ENCODE results near the gene KREMEN1. TPM values are rescaled to one million over a fixed set of nuclear protein-coding genes. Genes with fewer than 3 reads are reported as not detected.

KREMEN1 gene
- total and polyA plus RNA-seq, 2 donors, result 10.7 to 14.2 TPM

DNA sequence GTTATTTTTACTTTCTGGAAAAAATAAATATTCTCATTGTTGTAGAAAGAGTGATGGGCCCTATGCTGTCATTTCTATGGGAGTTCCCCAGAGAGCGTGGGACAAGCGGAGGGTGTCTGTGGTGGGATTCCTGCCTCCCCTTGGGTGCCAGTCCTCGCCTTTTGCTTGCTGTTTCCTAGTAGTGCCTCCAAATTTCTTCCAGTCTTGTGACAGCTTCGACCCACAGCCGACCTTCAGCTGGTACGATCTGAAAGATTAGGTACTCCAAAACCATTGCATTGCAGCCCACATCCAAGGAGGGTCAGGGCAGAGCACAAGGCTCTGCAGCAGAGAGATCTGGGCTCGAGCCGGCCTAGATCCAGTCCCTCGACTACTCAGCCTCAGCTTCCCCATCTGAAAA lies 73.9 kb downstream of the KREMEN1 start:
- 97% methylated on average over 9 of the region's 9 CpGs for WGBS
- Histone ChIP-seq H3K9me3 (ENCODE audit: control insufficient read depth in 2 of 2, insufficient read depth in 1 of 2, low read length in 1 of 2) (no peaks in the 10 kb centered on the region), H3K36me3 (ENCODE audit: control insufficient read depth in 2 of 2, insufficient read depth in 2 of 2, low read length in 1 of 2) (peaks cover 33 to 52% of the 10 kb centered on the region in 2 donors), H3K27ac (ENCODE audit: low read depth in 1 of 2, low read length in 1 of 2) (no peak overlapping the region), H3K4me1 (ENCODE audit: control insufficient read depth in 2 of 2, insufficient read depth in 2 of 2, low read length in 2 of 2) (peaks cover 0 to 11% of the 10 kb centered on the region in 2 donors), H3K4me3 (ENCODE audit: low read length in 2 of 2) (no peak overlapping the region), H3K27me3 (ENCODE audit: control insufficient read depth in 2 of 2, insufficient read depth in 1 of 2, low read length in 1 of 2) (no peaks in the 10 kb centered on the region)
- DNase-seq (ENCODE audit: low read depth in 6 of 9, low spot score in 9 of 9), result no peak

DNA sequence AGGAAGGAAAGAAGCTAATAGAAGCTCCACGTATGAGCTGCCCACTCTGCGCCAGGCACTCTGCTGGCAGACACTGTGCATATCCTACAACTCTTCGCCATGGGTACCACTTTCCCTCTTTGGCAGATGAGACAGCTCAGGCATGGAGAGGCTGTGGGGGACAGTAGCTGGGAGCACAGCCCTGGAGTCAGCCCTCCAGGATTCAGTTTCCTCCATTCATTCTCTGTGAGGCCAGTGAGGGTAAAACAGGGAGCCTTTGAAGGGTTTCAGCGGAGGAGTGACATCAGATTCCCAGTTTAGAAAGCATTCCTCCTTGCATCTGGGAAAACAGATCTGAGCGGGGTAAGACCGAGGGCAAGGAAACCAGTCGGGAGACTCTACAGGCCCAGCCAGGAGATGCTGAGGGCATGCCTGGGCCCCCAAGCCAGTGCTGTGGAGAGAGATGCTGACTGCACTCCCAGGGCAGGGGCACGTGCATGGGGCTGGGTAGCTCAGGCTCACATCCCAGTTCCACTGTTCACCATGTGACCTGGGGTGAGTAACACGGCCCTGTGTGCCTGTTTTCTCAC lies 74.6 kb downstream of the KREMEN1 start:
- H3K27me3 ChIP-seq (ENCODE audit: control insufficient read depth in 2 of 2, insufficient read depth in 1 of 2, low read length in 1 of 2), result no peaks in the 10 kb centered on the region
- H3K4me3 ChIP-seq (ENCODE audit: low read length in 2 of 2), result no peak overlapping the region
- no peak for DNase-seq (ENCODE audit: low read depth in 6 of 9, low spot score in 9 of 9)
- H3K27ac ChIP-seq (ENCODE audit: low read depth in 1 of 2, low read length in 1 of 2), result no peak overlapping the region
- no peaks in the 10 kb centered on the region for H3K9me3 ChIP-seq (ENCODE audit: control insufficient read depth in 2 of 2, insufficient read depth in 1 of 2, low read length in 1 of 2)
- peaks cover 0 to 11% of the 10 kb centered on the region in 2 donors for H3K4me1 ChIP-seq (ENCODE audit: control insufficient read depth in 2 of 2, insufficient read depth in 2 of 2, low read length in 2 of 2)
- peaks cover 28 to 45% of the 10 kb centered on the region in 2 donors for H3K36me3 ChIP-seq (ENCODE audit: control insufficient read depth in 2 of 2, insufficient read depth in 2 of 2, low read length in 1 of 2)
- WGBS, result 83% methylated on average over 9 of the region's 9 CpGs

DNA sequence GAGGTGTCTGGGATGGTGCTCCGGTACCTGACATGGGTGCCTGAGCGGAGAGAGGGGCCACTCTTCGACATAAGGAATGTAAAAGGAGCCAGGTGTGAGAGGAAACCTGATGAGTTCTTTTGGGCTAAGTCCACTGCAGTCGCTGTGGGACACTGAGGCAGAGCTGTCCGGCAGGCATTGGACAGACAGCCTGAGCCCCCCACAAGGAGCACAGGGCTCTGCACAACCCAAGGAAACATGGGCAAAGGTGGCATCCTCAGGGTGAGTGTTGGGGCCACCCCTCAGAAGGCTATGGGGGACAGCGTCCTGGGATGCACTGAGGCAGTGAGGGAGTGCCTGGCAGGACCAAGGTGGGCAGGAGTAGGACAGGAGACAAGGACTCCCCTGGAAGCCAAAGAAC lies 75.2 kb downstream of the KREMEN1 start:
- H3K27me3 ChIP-seq (ENCODE audit: control insufficient read depth in 2 of 2, insufficient read depth in 1 of 2, low read length in 1 of 2), result no peaks in the 10 kb centered on the region
- H3K4me1 ChIP-seq (ENCODE audit: control insufficient read depth in 2 of 2, insufficient read depth in 2 of 2, low read length in 2 of 2), result peaks cover 0 to 11% of the 10 kb centered on the region in 2 donors
- WGBS, result 89% methylated on average over 6 of the region's 6 CpGs
- H3K36me3 ChIP-seq (ENCODE audit: control insufficient read depth in 2 of 2, insufficient read depth in 2 of 2, low read length in 1 of 2), result peaks cover 23 to 41% of the 10 kb centered on the region in 2 donors
- H3K27ac ChIP-seq (ENCODE audit: low read depth in 1 of 2, low read length in 1 of 2), result no peak overlapping the region
- H3K9me3 ChIP-seq (ENCODE audit: control insufficient read depth in 2 of 2, insufficient read depth in 1 of 2, low read length in 1 of 2), result no peaks in the 10 kb centered on the region
- no peak overlapping the region for H3K4me3 ChIP-seq (ENCODE audit: low read length in 2 of 2)
- DNase-seq (ENCODE audit: low read depth in 6 of 9, low spot score in 9 of 9), result no peak

DNA sequence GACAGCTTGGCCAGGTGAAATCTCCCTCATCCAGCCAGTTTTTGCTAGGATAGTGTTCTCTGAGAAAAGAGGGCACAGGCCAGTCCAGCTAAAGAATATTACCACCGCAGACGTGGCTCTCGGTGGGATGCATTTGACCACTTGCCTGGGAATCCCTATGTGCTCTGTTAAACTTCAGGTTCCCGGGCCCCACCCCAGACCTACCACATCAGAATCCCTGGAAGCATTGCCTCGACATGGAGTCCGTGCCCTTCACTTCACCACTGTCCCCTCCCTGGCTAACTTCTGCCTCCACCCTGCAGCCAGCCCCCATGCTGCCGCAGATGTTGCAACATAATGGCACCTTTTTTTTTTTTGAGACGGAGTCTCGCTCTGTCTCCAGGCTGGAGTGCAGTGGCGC lies 76.0 kb downstream of the KREMEN1 start:
- H3K4me3 ChIP-seq (ENCODE audit: low read length in 2 of 2), result no peak overlapping the region
- H3K27me3 ChIP-seq (ENCODE audit: control insufficient read depth in 2 of 2, insufficient read depth in 1 of 2, low read length in 1 of 2), result no peaks in the 10 kb centered on the region
- no peak overlapping the region for H3K27ac ChIP-seq (ENCODE audit: low read depth in 1 of 2, low read length in 1 of 2)
- H3K9me3 ChIP-seq (ENCODE audit: control insufficient read depth in 2 of 2, insufficient read depth in 1 of 2, low read length in 1 of 2), result no peaks in the 10 kb centered on the region
- H3K4me1 ChIP-seq (ENCODE audit: control insufficient read depth in 2 of 2, insufficient read depth in 2 of 2, low read length in 2 of 2), result peaks cover 2 to 8% of the 10 kb centered on the region in 2 donors
- H3K36me3 ChIP-seq (ENCODE audit: control insufficient read depth in 2 of 2, insufficient read depth in 2 of 2, low read length in 1 of 2), result peaks cover 19 to 36% of the 10 kb centered on the region in 2 donors
- 97% methylated on average over 10 of the region's 10 CpGs for WGBS
- no peak for DNase-seq (ENCODE audit: low read depth in 6 of 9, low spot score in 9 of 9)

DNA sequence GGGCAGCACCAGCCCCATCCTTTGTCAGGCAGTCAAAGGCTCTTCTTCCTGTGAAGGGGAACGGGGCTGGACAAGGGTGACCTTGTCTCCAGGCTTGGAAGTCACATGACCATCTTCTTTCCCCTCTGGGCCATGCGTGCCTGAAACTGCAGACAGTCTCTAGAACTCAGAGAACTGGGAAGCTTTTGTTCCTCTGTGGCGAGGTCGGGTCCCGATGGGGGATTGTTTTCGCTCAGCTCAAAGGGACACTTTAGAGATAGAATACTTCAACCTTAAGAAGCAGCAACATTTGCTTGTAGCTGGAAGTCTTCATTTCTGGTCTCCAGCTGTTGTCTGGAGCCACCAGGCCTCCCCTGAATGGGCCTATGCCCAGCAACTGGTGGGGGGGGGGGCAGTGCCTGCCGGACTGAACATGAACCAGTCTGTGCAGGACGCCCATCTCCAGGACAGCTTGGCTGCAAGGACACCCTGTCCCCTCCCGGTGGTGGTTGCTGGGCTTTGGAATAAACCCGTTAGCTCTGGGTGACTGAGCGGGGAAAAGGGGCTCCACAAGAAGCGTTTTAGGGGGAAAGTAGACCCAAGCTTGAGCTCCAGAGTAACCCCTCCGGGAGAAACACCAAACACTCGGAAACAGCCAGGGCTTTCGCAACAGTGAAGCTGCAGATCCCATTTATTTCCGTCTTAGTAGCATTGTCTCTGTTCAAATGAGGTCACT lies 77.2 kb downstream of the KREMEN1 start:
- no peaks in the 10 kb centered on the region for H3K27me3 ChIP-seq (ENCODE audit: control insufficient read depth in 2 of 2, insufficient read depth in 1 of 2, low read length in 1 of 2)
- H3K4me1 ChIP-seq (ENCODE audit: control insufficient read depth in 2 of 2, insufficient read depth in 2 of 2, low read length in 2 of 2), result peaks cover 5 to 10% of the 10 kb centered on the region in 2 donors
- DNase-seq (ENCODE audit: low read depth in 6 of 9, low spot score in 9 of 9), result no peak
- WGBS, result 96% methylated on average over 16 of the region's 16 CpGs
- H3K36me3 ChIP-seq (ENCODE audit: control insufficient read depth in 2 of 2, insufficient read depth in 2 of 2, low read length in 1 of 2), result peaks cover 11 to 25% of the 10 kb centered on the region in 2 donors
- H3K9me3 ChIP-seq (ENCODE audit: control insufficient read depth in 2 of 2, insufficient read depth in 1 of 2, low read length in 1 of 2), result no peaks in the 10 kb centered on the region
- H3K4me3 ChIP-seq (ENCODE audit: low read length in 2 of 2), result no peak overlapping the region
- H3K27ac ChIP-seq (ENCODE audit: low read depth in 1 of 2, low read length in 1 of 2), result no peak overlapping the region

DNA sequence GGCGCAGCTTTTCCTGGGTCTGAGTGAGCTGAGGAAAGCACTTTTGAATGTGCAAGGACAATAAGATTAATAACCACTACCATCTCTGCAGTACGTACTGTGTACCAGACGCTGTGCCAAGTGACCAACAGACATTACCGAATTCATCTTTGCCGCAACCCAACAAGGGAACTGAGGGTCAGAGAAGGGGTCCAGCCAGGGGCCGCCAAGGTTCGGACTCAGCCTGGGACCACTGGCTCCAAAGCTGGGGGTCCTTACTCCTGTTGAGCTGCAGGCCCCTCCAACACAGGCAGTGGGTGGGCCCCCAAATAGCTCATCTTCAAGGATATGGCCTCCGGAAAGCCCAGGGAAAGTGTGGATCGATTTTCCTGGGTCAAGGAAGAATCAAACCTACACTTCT lies 77.9 kb downstream of the KREMEN1 start:
- H3K27me3 ChIP-seq (ENCODE audit: control insufficient read depth in 2 of 2, insufficient read depth in 1 of 2, low read length in 1 of 2), result no peaks in the 10 kb centered on the region
- no peak for DNase-seq (ENCODE audit: low read depth in 6 of 9, low spot score in 9 of 9)
- H3K27ac ChIP-seq (ENCODE audit: low read depth in 1 of 2, low read length in 1 of 2), result no peak overlapping the region
- no peaks in the 10 kb centered on the region for H3K9me3 ChIP-seq (ENCODE audit: control insufficient read depth in 2 of 2, insufficient read depth in 1 of 2, low read length in 1 of 2)
- H3K4me3 ChIP-seq (ENCODE audit: low read length in 2 of 2), result no peak overlapping the region
- peaks cover 11 to 21% of the 10 kb centered on the region in 2 donors for H3K36me3 ChIP-seq (ENCODE audit: control insufficient read depth in 2 of 2, insufficient read depth in 2 of 2, low read length in 1 of 2)
- peaks cover 5 to 10% of the 10 kb centered on the region in 2 donors for H3K4me1 ChIP-seq (ENCODE audit: control insufficient read depth in 2 of 2, insufficient read depth in 2 of 2, low read length in 2 of 2)
- WGBS, result 98% methylated on average over 9 of the region's 9 CpGs

DNA sequence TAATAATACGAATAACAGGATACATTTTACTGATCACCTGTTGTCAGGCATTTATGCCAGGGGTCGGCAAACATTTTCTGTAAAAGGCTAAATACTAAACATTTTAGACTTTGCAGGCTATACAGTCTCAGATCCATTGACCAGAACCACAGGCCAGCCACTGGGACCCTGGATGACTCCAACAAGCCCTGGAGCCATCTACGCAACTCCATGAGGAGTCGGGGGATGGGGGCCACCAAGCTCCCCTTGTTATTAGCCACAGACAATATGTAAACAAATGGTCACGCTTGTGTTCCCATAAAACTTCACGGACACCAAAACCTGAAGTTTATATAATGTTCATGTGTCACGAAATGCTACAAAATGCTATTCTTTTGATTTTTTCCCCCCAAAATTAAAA lies 78.5 kb downstream of the KREMEN1 start:
- Histone ChIP-seq H3K4me1 (ENCODE audit: control insufficient read depth in 2 of 2, insufficient read depth in 2 of 2, low read length in 2 of 2) (peaks cover 5 to 10% of the 10 kb centered on the region in 2 donors), H3K36me3 (ENCODE audit: control insufficient read depth in 2 of 2, insufficient read depth in 2 of 2, low read length in 1 of 2) (peaks cover 11 to 15% of the 10 kb centered on the region in 2 donors)
- 97% methylated on average over 7 of the region's 7 CpGs for WGBS

DNA sequence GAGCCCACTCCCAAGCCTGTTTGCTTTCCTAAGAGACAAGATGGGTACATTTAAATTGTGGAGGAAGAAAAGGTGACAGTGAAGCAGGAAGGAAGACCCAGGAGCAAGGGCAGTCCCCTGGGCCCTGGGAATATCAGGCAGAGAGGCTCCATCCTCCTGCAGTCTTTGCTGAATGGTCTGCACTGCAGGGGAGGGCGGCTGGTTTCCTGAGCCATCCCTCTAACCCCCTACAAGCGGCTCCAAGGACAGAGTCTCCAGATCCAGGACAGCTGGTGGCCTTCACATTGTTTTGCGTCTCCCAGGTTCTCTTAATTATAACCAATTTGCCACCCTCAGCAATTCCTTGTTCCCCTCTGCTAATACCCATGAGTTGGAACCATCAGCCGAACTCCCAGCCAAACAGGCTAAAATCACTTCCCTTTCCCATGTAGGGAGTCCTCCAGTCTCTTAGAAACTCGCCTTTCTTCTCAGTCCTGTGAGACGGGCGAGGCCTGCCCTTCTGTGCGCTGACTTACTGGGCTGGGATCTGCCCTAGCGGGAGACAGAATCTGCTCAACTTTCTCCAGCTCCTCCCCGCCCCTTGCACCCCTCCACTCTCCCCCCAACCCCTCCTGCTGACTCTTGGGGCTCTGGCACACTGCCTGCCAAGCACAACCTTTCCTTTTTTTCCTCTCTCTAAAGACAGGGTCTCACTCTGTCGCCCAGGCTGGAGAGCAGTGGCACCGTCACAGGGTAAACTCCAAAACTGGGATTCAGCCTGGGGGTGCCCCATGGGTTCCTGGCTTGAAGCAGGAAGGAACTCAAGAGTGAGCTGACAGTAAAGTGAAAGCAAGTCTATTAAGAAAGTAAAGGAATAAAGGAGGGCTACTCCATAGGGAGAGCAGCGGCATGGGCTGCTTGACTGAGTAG lies 79.5 kb downstream of the KREMEN1 start:
- Histone ChIP-seq H3K9me3 (ENCODE audit: control insufficient read depth in 2 of 2, insufficient read depth in 1 of 2, low read length in 1 of 2) (no peaks in the 10 kb centered on the region), H3K27me3 (ENCODE audit: control insufficient read depth in 2 of 2, insufficient read depth in 1 of 2, low read length in 1 of 2) (no peaks in the 10 kb centered on the region), H3K4me1 (ENCODE audit: control insufficient read depth in 2 of 2, insufficient read depth in 2 of 2, low read length in 2 of 2) (peaks cover 5 to 10% of the 10 kb centered on the region in 2 donors), H3K27ac (ENCODE audit: low read depth in 1 of 2, low read length in 1 of 2) (no peak overlapping the region), H3K4me3 (ENCODE audit: low read length in 2 of 2) (no peak overlapping the region), H3K36me3 (ENCODE audit: control insufficient read depth in 2 of 2, insufficient read depth in 2 of 2, low read length in 1 of 2) (peaks cover 4 to 9% of the 10 kb centered on the region in 2 donors)
- 75% methylated on average over 13 of the region's 13 CpGs for WGBS
- no peak for DNase-seq (ENCODE audit: low read depth in 6 of 9, low spot score in 9 of 9)

More for the DNA sequence above, 78.5 kb downstream of the KREMEN1 start:
- Histone ChIP-seq H3K27ac (ENCODE audit: low read depth in 1 of 2, low read length in 1 of 2) (no peak overlapping the region), H3K27me3 (ENCODE audit: control insufficient read depth in 2 of 2, insufficient read depth in 1 of 2, low read length in 1 of 2) (no peaks in the 10 kb centered on the region), H3K4me3 (ENCODE audit: low read length in 2 of 2) (no peak overlapping the region), H3K9me3 (ENCODE audit: control insufficient read depth in 2 of 2, insufficient read depth in 1 of 2, low read length in 1 of 2) (no peaks in the 10 kb centered on the region)
- DNase-seq (ENCODE audit: low read depth in 6 of 9, low spot score in 9 of 9), result no peak
